ACHN (cell line): ENCODE results near the gene SFRP4.
"Not testable (repeated sequence)": the region's sequence is repeated elsewhere in the genome, so short reads cannot be mapped to it uniquely, and the experiment has no call there.

Source experiments
- DNase-seq: peaks from one replicate; pipeline ENCODE4 v3.0.0-alpha.2; 2015
- in situ Hi-C: cut with HindIII; loops from 2 replicates; pipeline ENCODE4 v1.10.0; 2017; ENCODE audit warnings: low sequenced_read_pairs, low pct_ligation_motif_present, low pct_unique_long_range_greater_than_20kb

Gene SFRP4

DNA sequence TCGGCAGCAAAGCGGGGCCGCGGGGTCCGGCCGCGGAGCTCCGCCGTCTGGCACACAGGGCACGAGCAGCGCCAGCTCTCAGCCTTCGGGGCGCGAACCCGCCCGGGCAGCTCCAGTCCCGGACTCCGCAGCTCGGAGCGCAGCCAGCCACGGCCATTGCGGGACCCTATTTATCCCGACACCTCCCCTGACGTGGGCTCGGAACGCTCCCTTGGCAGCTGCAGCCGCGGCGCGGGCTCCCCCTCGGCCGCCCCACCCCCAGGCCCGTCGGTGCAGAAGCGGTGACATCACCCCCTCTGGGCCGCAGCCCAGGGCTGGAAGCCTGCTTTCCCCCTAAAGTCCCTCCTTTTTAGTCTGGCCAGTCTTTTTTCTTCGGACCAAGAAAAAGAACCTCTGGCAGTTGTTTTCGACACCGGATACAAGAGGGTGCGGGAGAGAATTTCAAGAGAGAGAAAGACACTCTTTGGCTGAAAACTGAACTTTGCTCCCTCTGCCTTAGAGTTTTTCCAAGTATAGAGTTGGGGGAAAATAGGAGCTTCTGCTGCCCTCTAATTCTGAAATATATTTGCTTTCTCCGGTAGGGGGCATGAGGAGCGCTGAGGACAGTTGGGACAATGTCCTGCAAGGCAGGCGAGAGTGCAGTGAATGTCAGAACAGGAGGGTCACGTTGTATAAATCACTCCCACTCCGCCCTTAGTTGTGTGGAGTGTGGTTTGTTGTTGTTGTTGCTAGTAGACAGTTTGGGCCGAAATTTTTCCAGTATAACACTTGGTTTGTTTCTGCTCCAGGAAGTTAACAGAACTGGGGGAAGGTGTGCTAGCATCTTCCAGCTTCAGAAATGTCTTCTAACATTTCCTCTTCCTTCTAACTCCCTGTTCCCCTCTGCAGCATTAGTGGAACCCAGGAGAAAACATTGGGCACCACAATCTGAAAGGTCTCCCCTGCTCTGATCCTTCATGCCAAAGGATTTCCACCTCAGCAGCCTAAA lies at the start of gene SFRP4:
TSS of gene SFRP4 (minus strand) at position 145 of the 988 bp plus-strand sequence. CDS start 280 bp downstream, outside the sequence.
- in situ Hi-C loops: loop anchor here (25.0 kb wide), 1 partner anchor 270 kb away; the partner anchor contains the start of gene STARD3NL
- peak; percentile 92 for DNase-seq

DNA sequence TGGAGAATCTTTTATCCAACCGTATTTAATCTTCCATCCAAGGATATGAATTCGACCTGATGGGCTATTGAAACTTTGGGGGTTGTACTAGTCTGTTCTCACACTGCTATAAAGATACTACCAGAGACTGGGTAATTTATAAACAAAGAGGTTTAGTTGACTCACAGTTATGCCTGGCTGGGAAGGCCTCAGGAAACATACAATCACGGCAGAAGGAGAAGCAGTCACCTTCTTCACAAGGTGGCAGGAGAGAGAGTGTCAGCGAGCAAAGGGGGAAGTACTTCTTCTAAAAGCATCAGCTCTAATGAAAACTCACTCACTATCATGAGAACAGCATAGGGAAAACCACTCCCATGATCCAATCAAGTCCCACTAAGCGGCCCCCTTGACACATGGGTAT lies 47.6 kb upstream of the SFRP4 start:
- no peak for DNase-seq
- in situ Hi-C loops: no loop called here

DNA sequence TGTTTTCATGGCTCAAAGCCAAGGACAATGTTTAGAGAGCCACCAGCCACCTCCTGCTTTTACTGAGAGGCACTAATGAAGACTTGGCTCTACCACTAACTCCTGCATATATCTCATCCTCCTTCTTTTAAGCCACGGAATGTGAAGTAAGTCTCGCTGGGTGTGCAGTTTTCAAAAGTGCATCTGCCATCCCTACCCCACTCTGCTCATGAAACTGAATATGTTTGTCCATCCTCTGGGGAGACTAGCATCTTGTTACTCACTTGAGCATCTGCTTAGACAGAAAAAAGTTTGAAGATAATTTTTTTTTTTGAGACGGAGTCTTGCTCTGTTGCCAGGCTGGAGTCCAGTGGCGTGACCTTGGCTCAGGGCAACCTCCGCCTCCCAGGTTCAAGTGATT lies 44.6 kb upstream of the SFRP4 start:
- no peak for DNase-seq
- in situ Hi-C loops: no loop called here

DNA sequence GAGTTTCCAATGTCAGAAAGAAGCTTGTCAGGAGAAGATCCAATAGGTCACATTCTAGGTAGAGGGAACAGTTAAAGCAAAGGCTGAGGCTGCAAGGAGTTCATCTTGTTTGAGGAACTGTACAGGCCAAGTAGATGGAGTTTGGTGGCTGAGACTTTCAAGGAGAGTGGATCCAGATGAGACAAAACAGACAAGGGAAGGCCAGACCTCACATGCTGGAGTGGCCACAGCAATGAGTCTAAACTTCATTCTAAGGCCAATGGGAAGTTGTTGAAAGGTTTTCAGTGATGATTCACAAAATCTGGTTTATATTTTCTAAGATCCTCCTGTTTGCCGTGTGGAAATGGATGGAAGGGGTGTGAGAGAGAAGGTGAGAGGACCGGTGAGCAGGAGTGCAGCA lies 43.9 kb upstream of the SFRP4 start:
- in situ Hi-C loops: no loop called here
- DNase-seq: no peak

DNA sequence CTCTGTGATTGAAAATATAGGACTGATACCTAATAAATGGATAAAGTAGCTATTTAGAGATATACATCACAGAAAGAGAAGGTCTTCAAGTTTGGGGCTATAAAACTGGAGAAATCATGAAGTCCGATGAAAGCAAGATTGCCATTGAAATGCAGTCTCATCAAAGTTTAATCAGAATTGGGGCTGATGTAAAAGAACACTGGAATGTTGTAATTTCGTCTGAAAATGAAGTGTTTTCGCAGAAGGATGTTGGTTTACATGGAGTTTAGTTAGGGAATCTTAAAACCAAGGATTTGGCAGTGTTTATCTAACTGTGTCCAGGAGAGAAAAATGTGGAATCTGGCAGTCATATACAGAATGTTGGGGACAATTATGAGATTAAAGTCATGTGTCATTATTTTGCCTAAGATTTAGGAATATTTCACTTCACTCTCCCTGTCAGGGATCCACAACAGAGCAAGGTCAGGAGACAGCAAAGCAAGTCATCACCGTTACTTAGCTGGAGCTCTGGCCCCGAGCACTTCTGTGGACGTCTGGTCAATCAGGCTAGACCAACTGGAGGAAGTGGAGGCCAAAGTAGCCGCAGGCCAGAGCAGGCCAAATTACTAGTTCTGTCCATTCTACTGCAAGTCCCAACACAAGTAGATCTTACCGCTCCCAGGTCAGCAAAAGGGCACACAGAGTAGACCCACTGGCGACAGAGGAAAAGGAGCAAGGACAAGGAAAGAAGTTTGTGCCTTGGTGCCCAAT lies 40.8 kb upstream of the SFRP4 start:
- in situ Hi-C loops: no loop called here

DNA sequence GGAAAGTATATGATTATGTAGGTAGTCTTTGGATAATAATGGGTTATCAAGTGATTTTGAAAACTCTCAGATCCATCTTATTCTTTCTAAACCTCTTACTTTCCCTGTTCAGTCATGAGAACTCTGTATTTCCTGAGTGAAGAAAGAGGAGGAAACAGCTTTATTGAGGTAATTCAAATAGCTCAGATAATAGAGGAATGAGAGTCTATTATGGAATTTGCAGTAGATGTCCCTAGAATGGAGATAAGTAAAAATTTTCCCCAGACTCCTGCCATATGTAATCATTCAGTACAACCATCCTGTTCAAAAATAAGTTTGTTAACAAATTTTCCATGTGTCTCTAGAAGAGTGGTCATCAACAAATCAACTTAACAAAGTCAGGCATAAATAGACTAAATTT lies 40.2 kb upstream of the SFRP4 start:
- DNase-seq: no peak
- in situ Hi-C loops: no loop called here

More for the DNA sequence above, 40.8 kb upstream of the SFRP4 start:
- DNase-seq: no peak

DNA sequence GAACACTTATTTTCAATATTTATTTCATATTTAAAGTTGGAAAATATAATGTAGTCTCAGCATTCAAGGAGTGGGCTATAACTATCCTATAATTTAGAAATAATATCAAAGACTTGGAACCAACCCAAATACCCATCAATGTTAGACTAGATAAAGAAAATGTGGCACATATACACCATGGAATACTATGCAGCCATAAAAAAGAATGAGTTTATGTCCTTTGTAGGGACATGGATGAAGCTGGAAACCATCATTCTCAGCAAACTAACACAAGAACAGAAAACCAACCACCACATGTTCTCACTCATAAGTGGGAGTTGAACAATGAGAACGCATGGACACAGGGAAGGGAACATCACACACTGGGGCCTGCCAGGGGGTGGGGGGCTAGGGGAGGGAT lies 37.6 kb upstream of the SFRP4 start:
- DNase-seq, in situ Hi-C loops: not testable (repeated sequence)

DNA sequence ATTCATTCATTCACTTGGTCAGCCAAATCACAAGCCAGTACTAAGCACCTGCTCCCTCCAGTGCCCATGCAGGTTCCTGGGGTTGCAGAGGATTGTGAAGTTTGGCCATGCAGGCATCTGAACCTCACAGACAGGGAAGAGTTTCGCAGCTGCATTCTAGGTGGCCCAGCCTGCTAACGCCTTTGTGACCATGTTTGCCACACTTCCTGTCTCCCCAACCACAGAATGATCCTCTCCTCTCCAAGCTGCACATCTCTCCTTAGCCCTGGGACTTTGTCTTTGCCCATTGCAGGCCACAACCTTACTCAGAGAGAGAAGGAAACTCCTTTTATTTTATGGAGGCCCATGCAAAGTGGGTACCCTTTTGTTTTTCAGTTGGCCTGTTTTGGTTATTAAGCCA lies 35.6 kb upstream of the SFRP4 start:
- DNase-seq: no peak

DNA sequence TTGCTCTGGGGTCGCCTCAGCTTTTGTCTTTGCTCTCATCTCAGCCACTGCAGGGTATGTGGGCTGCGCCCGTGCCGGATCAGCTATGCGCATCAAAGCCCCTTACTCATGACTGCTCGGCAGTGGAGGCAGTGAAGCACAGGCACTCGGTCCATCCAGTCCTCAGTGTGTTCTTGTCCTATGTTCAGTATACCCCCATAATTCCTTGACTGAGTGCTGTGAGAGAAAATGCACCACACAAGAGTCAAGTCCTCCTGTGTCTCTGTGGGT lies 31.3 kb upstream of the SFRP4 start:
- DNase-seq: no peak
- in situ Hi-C loops: no loop called here

More for the DNA sequence above, 35.6 kb upstream of the SFRP4 start:
- in situ Hi-C loops: no loop called here

DNA sequence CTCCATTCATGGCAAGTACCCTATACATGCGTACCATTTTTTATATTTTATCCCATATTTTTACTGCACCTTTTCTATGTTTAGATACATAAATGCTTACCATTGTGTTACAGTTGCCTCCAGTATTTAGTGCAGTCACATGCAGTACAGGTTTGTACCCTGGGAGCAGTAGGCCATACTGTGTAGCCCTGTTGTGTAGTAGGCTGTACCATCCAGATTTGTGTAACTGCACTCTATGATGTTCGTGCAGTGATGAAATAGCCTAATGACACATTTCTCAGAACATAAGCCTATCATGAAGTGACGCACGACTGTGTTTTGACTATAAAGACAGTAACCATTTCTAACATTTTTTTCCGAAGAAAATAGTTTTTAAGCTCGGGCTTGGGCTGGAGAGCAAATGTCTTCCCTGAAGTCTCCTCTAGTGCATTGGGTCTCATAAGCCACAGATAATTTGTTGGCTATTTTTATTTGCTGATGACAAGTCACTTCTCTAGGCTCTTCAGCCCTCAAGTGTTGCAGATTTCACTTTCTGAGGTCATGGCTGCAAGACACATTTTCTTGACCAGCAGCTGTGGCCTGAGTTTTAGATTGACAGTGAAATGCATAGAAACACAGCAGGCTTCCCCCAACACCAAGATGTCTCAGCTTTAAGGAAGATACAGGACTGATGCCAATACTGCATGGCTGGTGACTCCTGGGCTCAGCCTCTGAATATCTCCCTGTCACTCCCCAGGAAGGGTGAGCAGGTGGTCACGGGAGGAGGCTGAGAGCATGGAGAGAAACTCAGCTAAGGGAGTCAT lies 30.7 kb upstream of the SFRP4 start:
- DNase-seq: no peak
- in situ Hi-C loops: no loop called here

DNA sequence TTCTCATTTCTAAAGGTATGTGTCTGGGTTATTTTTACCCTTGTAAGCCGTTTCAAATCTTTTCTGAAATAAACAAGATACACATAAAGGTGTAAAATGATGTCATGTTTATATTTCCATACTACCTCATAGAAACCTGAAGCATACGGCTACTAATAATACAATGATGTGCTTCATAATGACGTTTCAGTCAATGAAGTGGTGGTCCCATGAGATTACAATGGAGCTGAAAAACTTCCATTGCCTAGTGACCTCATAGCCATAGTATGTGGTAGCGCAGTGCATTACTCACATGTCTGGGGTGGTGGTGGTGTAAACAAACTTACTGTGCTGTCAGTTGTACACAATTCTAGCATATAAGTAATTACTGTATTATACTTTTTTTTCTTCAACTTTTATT lies 28.7 kb upstream of the SFRP4 start:
- in situ Hi-C loops: no loop called here
- no peak for DNase-seq

DNA sequence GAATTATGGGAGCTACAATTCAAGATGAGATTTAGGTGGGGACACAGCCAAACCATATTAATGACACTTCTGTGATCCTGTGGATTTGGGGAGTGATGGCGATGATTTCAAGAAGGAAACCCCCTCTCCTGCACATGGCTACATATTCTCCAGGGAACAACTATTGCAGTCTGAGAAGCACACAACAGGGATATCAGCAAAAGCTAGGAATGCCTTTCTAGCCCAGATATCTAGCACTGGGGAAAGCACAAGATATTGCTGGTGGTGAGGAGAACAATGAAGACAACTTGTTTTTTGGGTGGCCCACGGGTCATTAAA lies 28.1 kb upstream of the SFRP4 start:
- DNase-seq: no peak
- in situ Hi-C loops: no loop called here

DNA sequence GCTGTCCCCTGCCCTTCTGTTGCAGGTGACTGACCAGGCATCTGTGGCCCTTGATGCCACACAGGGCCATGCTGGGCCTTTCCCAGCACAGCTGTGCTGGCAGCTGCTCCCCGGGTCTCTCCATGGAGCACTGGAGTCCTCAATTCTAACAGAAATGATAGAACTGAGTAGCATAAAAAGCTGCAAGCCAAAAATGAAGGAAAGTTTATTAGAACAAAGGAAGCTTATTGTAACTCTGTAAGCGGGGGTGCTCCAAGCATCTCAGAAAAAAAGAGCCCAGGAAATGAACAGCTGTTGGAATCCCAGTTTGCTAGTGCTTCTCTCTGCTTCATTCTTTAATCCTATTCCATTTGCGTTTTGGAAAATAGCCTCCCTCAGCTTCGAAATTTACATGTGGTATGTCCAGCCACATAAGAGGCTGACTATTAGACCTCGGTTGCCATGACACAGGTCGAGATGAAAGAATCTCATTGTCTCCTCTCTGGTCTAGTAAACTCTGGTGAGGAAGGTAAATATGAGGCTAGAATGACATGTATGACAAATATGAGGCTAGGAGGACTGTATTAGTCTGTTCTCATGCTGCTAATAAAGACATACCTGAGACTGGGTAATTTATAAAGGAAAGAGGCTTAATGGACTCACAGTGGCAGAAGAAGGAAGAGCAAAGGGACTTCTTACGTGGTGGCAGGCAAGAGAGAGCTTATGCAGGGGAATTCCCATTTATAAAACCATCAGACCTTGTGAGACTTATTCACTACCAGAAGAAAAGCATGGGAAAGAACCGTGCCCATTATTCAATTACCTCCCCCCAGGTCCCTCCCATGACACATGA lies 27.5 kb upstream of the SFRP4 start:
- DNase-seq: no peak
- in situ Hi-C loops: no loop called here

DNA sequence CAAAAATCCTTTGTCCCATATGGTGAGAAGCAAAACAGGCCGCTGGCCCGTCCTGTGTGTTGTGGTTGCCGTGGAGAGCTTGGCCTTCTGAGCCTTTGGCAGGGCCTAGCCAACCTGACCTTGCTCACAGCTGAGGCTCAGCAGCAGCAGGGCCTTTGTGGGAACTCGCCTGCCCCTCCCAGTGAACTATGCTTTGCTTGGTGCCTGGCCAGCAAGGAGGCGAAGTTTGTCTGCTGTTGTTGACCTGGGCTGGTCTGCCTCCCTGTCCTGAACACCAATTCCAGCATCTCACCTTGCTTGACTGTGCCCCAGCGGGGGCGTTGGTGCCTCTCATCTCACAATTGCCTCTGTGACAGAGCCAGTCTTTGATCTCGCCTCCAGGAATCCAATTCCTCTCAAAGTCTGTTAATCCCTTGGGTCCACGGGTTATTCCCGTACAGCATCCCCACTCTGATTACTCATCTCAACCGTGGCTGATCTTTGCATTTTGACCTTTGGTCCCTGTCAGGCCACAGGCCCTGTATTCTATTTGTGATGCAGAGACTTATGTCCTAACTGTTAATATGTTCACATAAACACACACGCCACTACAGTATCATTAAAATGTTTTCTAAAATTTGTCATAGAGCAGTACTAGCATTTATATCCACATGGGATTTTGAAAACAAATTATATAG lies 26.5 kb upstream of the SFRP4 start:
- no peak for DNase-seq
- in situ Hi-C loops: no loop called here

DNA sequence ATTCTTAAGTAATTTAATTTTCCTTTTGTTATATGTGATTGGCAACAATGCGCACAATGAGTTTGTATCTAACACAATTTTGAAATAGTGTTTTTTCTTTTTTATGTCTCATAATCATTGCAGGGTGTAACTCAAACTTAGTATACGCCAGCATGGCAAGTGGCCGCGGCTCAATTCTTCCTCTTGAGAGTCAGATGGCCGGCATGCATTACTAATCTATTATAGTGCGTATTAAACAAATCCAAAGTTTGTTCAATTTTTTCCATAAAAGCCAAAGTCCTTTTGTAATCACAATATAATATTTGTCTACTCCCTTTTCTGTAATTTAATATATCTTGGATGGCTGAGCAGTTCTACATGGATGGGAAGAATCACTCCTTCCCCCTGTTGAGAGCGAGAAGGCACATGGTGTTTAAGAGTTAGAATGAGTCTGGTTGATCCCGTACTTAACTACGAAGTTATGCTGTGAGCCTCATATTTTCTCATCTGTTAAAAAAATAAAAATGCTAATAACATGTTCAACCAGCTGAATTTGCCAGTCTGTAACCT lies 16.5 kb upstream of the SFRP4 start:
- DNase-seq: no peak
- in situ Hi-C loops: no loop called here

DNA sequence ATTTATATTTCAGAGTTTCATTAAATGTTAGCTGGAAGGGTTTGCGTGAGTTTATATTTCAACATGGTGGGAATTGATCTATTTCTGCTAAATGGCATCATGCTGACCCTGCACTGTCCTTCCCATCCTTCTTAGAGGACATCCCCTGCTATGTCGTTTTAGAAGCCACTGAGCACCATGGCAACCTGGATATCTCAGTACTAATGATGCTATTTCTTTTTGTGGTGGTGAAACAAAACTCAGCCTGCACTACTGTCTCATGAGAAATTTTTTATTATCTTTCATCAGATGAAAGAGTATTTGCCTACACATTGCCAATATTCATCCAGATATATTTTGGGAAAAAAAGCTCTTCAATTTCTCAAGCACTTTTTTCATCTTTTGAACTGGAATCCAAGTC lies 15.9 kb upstream of the SFRP4 start:
- in situ Hi-C loops: no loop called here
- DNase-seq: no peak

DNA sequence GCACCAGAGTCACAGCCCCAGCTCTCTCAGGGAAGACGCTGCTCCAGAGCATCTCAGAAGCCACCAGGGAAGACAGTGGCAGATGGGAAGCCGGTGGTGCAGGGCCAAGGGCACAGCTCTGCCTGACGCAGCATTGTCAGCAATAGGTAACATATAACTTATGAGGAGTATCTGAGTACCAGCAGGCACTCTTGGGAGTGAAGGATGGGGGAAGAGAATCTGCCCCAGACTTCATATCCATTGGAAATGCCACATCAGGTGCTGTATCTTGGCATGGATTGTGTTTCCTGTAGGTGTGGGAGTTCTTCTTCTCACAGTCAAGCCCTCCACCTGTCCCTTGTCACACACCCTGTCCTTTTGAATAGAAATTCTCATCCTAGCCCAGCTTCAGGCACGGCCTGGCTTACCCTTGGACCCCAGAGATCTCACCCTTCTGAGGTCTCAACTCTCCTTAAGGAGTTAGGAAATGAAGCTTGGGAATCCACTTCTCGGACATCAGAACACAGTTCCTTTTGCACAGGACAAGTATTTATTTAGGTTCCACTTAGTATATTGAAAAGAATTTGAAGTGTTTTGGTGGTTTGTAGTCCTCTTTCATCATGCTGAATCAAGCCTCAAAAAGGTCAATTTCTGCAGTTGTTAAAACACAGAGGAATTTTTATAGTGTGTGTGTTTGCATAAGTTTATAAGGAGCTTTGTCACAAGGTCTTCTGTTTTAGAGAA lies 13.8 kb upstream of the SFRP4 start:
- DNase-seq: no peak
- in situ Hi-C loops: no loop called here
